Psoas muscle (tissue), 8 donors: ENCODE measurements around the gene UBE3B. TPM values are rescaled to one million over a fixed set of nuclear protein-coding genes. Genes with fewer than 3 reads are reported as not detected.

Experiments used
- ATAC-seq, 4 donors: fragments of 200-7000 bp; cut with Tn5 transposase; one replicate each; pipeline ENCODE4 v1.9.1; 2020; ENCODE audit warnings: moderate library complexity in 3 of 4, mild to moderate bottlenecking in 2 of 4
- DNase-seq, 2 donors: peaks; one replicate each; pipeline ENCODE4 v3.0.0-alpha.2; 2020
- H3K27ac ChIP-seq: fragments of 200-600 bp; one replicate; pipeline ENCODE4 v1.8.0; 2022
- H3K27me3 ChIP-seq, 3 donors: fragments of 200-600 bp in 1 of 3; one replicate each; pipeline versions ENCODE4 v1.6.1 to v1.8.0; 2013 to 2022; ENCODE audit warnings: low read length in 2 of 3, mild to moderate bottlenecking in 2 of 3, moderate library complexity in 1 of 3; ENCODE audit not compliant: insufficient read depth in 3 of 3
- H3K36me3 ChIP-seq, 2 donors: fragments of 200-600 bp in 1 of 2; one replicate each; pipeline versions ENCODE4 v1.6.1 to v1.8.0; 2013 to 2022; ENCODE audit warnings: low read depth in 1 of 2, mild to moderate bottlenecking in 1 of 2, moderate library complexity in 1 of 2; ENCODE audit not compliant: insufficient read depth in 1 of 2
- H3K4me1 ChIP-seq: fragments of 200-600 bp; one replicate; pipeline ENCODE4 v1.8.0; 2022
- H3K4me3 ChIP-seq: fragments of 200-600 bp; one replicate; pipeline ENCODE4 v1.8.0; 2022; ENCODE audit warnings: mild to moderate bottlenecking
- H3K9me3 ChIP-seq: fragments of 200-600 bp; one replicate; pipeline ENCODE4 v1.8.0; 2022
- CTCF ChIP-seq: fragments of 200-600 bp; IDR thresholded peaks from one replicate; pipeline ENCODE4 v1.8.0; 2022; ENCODE audit warnings: antibody characterized with exemption
- WGBS, 3 donors: extraction: QIAGEN DNeasy Blood & Tissue Kit; methylation state at CpG; one replicate each; pipeline versions ENCODE4 v1.1.6 to v1.1.7; 2013; 5-methylcytosine and 5-hydroxymethylcytosine counted together
- intact Hi-C, 2 donors: fragments of 100-400 bp; cut with DNase I; formaldehyde crosslinking; loops; one replicate each; pipeline versions ENCODE4 v1.11.0 to v1.14.2; 2022
- polyA plus RNA-seq, 3 donors: library from polyadenylated mRNA; stranded (reverse); fragments of 200-250 nt; gene quantifications; one replicate each; pipeline ENCODE4 v1.2.3, GENCODE V29; 2013
- total RNA-seq, 4 donors: library from RNA; stranded (reverse); fragmentation: NEBNext Ultra II Directional in 2 of 4; extraction: Animal tissue kit (Norgen Biotek cat#: 25700) in 2 of 4; gene quantifications; one replicate each; pipeline versions ENCODE4 v1.2.1 to v1.2.4, GENCODE V29; 2021 to 2023
- donor health status: healthy with polysubstance abuse.
- donor health status: DM: no; HTN: no; CAD: no; lungs with moderate emphysema.
- donor health status: Bipolar disorder and iron deficiency.
- donor health status: healthy.
- donor health status: DM: yes; HTN: yes; CAD: no.
- donor health status: DM: no; HTN: no; CAD: no.
- donor health status: DM: no; HTN: no; CAD: no.
- donor health status: DM: yes; HTN: yes; CAD: no.

The UBE3B gene
- total and polyA plus RNA-seq, 7 donors, result 13.5 to 50.8 (median 42.6) TPM

- Histone ChIP-seq H3K36me3 (peaks cover 9 to 76% of the 10 kb centered on the region in 2 donors), H3K27me3 (no peaks in the 10 kb centered on the region), H3K4me1 (no peaks in the 10 kb centered on the region), H3K4me3 (no peak overlapping the region), H3K27ac (no peak overlapping the region), H3K9me3 (no peaks in the 10 kb centered on the region)
- ATAC-seq (no peak), DNase-seq (no peak)
- intact Hi-C loops, result no loop called here
- TF ChIP-seq CTCF, result no peak
- WGBS, 3 donors, result 67 to 79% (median 71%) methylated on average over 5 of the region's 5 CpGs
Observed at GRCh38 chr12:109448272-109448671, 29.2 kb upstream of the UBE3B start.

GRCh38 chr12:109448707-109449390 is 28.6 kb upstream of the UBE3B start:
- ATAC-seq (no peak), DNase-seq (no peak)
- Histone ChIP-seq H3K9me3 (no peaks in the 10 kb centered on the region), H3K4me1 (no peaks in the 10 kb centered on the region), H3K27me3 (no peaks in the 10 kb centered on the region), H3K4me3 (no peak overlapping the region), H3K36me3 (peaks cover 9 to 82% of the 10 kb centered on the region in 2 donors), H3K27ac (no peak overlapping the region)
- 78 to 91% (median 89%) methylated on average over 8 of the region's 8 CpGs for WGBS, 3 donors
- intact Hi-C loops, result no loop called here
- TF ChIP-seq CTCF, result no peak

- DNase-seq (no peak), ATAC-seq (no peak)
- WGBS, 3 donors, result 84 to 89% (median 86%) methylated on average over 16 of the region's 16 CpGs
- TF ChIP-seq CTCF, result no peak
- intact Hi-C loops, result no loop called here
- Histone ChIP-seq H3K27me3 (no peaks in the 10 kb centered on the region), H3K4me1 (no peaks in the 10 kb centered on the region), H3K36me3 (peaks cover 11 to 91% of the 10 kb centered on the region in 2 donors), H3K9me3 (no peaks in the 10 kb centered on the region), H3K27ac (no peak overlapping the region), H3K4me3 (no peak overlapping the region)
Observed at GRCh38 chr12:109449845-109450532, 27.4 kb upstream of the UBE3B start.

- Histone ChIP-seq H3K27ac (no peak overlapping the region), H3K4me1 (no peaks in the 10 kb centered on the region), H3K4me3 (no peak overlapping the region), H3K9me3 (no peaks in the 10 kb centered on the region), H3K27me3 (no peaks in the 10 kb centered on the region), H3K36me3 (peaks cover 11 to 91% of the 10 kb centered on the region in 2 donors)
- ATAC-seq (no peak), DNase-seq (no peak)
- no peak for TF ChIP-seq CTCF
- intact Hi-C loops, result no loop called here
- WGBS, 3 donors, result 70 to 78% (median 75%) methylated on average over 4 of the region's 4 CpGs
Observed at GRCh38 chr12:109450980-109451379, 26.5 kb upstream of the UBE3B start.
